Left renal cortex interstitium (tissue), 4 donors: ENCODE measurements around the gene CDKN2B-AS1. TPM values are rescaled to one million over a fixed set of nuclear protein-coding genes. Genes with fewer than 3 reads are reported as not detected.
"Not testable (repeated sequence)": the region's sequence is repeated elsewhere in the genome, so short reads cannot be mapped to it uniquely, and the experiment has no call there.

ENCODE experiments used
- DNase-seq, 4 donors: peaks; one replicate each; pipeline ENCODE4 v3.0.0-alpha.2; 2013; ENCODE audit warnings: low read depth in 4 of 4, low spot score in 2 of 4, missing footprints in 1 of 4
- polyA plus RNA-seq, 4 donors: library from polyadenylated mRNA; unstranded; fragments of 120-200 nt; gene quantifications; one replicate each; pipeline ENCODE4 v1.2.1, GENCODE V29; 2013; ENCODE audit not compliant: insufficient read length in 4 of 4

CDKN2B-AS1 gene
- under 1 TPM in 3 of 4 donors, not detected in 1; 0.06 to 0.18 (median 0.16) TPM for polyA plus RNA-seq

GRCh38 chr9:21994556-21995005, at the start of gene CDKN2B-AS1:
CDKN2B-AS1 (plus strand) TSS chr9:21994791.
- no peak for DNase-seq

DNA sequence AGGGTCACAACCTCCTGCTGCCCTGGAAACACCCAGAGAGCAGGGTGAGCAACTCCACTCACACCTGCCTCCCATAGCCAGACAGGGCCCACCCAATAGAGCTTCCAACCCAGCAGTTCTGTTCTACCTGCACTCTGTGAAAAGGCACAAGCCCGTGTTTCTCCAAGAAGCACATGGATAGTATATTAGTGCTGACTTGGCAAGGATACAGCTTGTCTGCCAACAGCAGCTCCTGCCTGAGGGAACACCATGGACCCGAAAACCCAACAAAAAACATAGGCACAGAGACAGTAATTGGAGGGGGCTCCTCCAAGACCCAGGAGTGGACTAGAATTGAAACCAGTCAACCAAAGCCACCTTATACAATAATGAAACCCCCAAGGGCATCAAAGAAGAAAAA, 49.0 kb upstream of the CDKN2B-AS1 start:
- no peak for DNase-seq

- DNase-seq, result no peak
These were observed 35.8 kb upstream of the CDKN2B-AS1 start for GRCh38 chr9:21958833-21959232.

GRCh38 chr9:21959268-21959667, 35.3 kb upstream of the CDKN2B-AS1 start:
- not testable (repeated sequence) for DNase-seq

GRCh38 chr9:21961569-21961968, 33.0 kb upstream of the CDKN2B-AS1 start:
- no peak for DNase-seq

DNA sequence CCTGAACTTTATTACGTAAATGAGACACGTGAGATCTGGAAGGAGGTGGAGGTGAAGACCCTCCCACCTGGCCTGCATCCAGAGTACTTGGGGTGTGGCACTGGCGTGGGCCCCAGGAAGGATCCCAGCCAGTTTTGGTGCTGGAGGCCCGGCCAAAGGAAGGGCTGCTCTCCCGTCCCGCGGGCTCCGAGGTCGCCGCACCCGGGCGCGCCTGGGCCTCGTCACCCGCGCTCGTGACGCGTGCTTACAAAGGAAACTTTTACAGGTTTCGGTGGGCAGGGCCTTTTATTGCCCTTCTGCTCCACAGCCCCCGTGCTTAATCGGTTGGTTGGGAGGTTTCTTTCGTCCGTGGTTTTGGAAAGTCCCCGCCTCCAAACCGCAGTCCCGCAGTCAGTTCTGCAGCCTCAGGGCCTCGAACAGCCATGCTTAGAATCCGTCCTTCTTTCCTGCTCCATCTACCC, 29.6 kb upstream of the CDKN2B-AS1 start:
- DNase-seq, result no peak

DNA sequence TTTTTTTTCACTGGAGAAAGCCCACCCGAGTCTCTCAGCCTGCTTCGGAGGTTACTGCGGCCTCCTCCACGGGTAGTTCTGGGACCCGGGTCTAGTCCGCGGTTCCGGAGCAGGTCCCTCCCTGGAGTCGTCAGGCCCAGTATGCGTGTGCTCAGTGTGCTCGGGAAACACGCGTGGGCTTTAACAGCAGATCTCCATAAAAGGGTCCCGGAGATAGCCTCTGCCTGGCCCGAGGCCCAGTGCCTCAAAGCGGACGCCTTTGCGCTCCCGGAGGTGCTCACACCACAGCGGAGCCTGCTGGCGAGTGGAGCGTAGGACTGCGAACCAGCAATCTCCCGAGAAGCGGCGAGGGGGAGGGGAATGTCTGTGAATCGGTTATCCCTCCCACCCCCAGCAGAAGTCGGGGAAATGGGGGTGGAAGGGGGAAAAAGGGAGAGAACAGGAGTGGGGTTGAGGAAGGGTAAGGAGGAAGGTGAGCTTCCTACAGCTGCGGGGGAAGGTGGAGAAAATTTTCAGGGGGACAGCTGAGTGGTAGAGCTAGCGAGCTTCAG, 29.1 kb upstream of the CDKN2B-AS1 start:
- DNase-seq, result no peak

DNA sequence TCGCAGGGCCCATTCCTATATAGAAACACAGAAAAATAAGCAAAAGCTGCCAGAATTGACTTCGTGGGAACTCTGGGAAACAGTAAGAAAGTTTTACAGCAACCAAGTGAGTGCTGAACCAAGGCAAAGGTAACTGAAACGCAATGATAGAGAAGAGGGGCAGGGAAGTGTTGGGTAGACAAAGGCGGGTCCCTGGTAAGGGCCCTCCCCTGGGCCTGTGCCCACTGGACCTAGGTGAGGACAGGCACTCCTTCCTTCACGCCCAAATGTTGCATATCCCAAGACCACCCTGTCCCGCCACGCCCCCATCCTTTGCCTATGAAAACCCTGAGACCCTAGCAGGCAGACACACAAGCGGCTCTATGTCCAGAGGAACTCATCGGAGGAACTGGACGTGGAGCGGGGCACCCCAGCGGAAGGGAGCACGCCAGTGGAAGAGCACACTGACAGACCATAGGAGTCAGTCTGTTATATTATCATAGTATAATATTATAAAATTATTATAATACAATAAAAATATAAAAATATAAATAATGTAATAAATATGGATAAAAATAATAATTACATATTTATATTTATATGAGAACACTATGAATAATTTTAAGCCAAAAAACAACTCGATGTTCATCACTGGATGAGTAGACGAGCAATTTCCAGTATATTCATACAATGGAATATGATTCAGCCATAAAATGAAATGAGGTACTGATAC, 28.3 kb upstream of the CDKN2B-AS1 start:
- no peak for DNase-seq

GRCh38 chr9:21967169-21967568, 27.4 kb upstream of the CDKN2B-AS1 start:
- DNase-seq, result no peak

DNA sequence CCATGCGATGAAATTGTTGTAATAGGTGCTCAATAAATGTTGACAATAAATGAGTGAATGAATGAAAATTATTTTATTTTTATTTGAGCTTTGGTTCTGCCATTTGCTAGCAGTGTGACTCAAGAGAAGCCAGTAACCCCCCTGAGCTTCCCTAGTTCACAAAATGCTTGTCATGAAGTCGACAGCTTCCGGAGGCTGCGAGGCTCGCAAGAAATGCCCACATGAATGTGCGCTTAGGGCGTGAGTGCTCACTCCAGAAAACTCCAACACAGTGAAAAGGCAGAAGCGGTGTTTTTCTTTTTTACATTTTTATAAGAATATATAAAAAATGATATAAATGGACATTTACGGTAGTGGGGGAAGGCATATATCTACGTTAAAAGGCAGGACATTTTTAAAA, 26.9 kb upstream of the CDKN2B-AS1 start:
- DNase-seq, result no peak

DNA sequence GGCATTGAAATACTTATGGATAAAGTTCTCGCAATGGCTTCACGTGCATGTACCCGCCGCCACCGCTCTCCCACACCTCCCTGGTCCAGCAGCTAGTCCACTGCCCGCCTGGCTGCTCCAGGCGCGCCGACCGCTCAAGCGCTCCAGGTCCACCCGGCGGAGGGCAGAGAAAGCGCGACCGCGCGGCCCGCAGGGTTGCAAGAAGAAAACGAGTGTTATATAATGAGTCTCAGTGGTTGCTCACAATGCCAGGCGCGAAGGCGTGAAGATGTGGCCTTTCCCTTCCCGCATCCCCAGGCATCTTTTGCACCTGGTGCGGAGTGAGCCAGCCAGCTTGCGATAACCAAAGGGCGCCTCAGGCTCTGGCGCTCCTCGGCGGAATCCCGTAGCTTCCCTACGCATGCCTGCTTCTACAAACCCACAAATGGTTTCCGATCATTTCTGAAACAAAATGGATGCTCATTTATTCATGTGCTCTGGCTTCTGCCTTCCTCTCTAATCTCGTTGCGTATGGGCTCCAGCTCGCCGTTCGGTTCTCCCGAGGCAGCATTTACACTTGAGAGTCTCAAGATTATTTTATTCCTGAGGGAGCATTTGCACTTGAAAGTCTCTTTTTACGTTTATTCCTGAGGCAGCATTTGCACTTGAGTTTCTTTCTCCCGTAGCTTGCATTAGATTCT, 26.1 kb upstream of the CDKN2B-AS1 start:
- DNase-seq, result no peak

- no peak for DNase-seq
These were observed 25.3 kb upstream of the CDKN2B-AS1 start for GRCh38 chr9:21969011-21969940.

GRCh38 chr9:21969951-21970799, 24.4 kb upstream of the CDKN2B-AS1 start:
- no peak for DNase-seq

DNA sequence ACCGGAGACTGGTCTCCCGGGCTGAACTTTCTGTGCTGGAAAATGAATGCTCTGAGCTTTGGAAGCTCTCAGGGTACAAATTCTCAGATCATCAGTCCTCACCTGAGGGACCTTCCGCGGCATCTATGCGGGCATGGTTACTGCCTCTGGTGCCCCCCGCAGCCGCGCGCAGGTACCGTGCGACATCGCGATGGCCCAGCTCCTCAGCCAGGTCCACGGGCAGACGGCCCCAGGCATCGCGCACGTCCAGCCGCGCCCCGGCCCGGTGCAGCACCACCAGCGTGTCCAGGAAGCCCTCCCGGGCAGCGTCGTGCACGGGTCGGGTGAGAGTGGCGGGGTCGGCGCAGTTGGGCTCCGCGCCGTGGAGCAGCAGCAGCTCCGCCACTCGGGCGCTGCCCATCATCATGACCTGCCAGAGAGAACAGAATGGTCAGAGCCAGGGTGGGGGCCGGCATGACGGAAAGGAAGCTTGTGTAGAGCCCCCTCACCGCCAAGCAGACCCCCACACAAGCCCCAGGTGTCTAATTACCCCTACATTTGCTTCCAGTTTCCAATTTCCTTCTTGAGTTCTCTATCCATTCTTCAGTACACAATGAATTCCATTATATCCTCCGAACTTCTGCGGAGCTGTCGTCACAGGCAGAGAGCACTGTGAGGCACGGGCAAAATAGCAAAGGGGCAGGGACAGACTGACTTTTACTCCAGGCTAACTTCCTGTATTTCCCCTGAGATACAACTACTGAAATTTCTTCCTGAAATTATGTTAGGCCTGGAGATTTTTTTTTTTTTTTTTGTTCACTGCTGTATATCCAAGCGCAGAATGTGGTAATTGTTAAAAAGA, 23.6 kb upstream of the CDKN2B-AS1 start:
- DNase-seq, result no peak

DNA sequence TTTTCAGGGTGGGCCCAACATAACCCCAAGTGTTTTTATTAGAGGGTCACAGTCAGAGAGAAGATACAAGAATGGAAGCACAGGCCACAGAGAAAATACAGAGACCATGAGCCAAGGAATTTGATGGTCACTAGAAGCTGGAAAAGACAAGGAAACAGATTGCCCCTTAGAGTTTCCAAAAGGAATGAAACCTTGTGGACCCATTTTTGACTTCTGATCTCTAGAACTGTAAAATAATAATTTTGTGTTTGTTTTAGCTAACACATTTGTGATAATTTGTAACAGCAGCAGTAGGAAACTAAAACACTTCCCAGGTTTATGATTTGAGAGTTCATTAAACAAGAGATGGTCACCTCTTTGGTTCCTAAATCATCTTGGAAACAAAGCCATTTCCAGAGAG, 22.2 kb upstream of the CDKN2B-AS1 start:
- DNase-seq, result no peak

DNA sequence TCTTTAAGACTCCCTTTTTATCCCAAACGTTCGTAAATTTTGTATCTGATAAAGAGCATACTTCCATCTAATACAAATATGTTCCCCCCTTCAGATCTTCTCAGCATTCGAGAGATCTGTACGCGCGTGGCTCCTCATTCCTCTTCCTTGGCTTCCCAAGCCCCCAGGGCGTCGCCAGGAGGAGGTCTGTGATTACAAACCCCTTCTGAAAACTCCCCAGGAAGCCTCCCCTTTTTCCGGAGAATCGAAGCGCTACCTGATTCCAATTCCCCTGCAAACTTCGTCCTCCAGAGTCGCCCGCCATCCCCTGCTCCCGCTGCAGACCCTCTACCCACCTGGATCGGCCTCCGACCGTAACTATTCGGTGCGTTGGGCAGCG, 20.3 kb upstream of the CDKN2B-AS1 start:
- DNase-seq, result no peak

DNA sequence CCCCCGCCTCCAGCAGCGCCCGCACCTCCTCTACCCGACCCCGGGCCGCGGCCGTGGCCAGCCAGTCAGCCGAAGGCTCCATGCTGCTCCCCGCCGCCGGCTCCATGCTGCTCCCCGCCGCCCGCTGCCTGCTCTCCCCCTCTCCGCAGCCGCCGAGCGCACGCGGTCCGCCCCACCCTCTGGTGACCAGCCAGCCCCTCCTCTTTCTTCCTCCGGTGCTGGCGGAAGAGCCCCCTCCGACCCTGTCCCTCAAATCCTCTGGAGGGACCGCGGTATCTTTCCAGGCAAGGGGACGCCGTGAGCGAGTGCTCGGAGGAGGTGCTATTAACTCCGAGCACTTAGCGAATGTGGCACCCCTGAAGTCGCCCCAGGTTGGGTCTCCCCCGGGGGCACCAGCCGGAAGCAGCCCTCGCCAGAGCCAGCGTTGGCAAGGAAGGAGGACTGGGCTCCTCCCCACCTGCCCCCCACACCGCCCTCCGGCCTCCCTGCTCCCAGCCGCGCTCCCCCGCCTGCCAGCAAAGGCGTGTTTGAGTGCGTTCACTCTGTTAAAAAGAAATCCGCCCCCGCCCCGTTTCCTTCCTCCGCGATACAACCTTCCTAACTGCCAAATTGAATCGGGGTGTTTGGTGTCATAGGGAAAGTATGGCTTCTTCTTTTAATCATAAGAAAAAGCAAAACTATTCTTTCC, 19.7 kb upstream of the CDKN2B-AS1 start:
- DNase-seq, result no peak

- no peak for DNase-seq
These were observed 18.2 kb upstream of the CDKN2B-AS1 start for GRCh38 chr9:21976334-21976875.
